Measurements from ENCODE around the gene LCE2A.
"Not testable (repeated sequence)": the region's sequence is repeated elsewhere in the genome, so short reads cannot be mapped to it uniquely, and the experiment has no call there.

Gene LCE2A

DNA sequence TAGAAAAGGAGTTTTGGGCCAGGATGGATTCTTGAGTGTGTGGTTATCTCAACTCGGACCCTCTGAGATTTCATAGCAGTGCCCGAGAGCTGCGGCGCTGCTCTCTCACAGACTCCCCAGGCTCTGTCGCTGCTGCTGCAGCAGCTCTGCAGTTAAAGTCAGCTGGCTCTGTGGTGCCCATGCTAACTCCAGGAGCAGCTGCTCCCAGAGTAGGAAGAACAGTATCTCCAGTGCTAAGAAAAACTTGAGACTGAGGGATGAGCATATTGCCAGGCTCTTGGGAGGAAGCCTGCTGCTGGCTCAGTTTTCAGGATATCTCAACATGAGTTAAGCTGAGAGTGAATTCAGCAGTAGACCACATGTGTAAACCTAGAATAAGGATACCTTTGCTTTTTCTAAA, 30.5 kb upstream of the LCE2A start:
- DNase-seq (ENCODE audit: insufficient read length, low spot score) (no peak), FAIRE-seq (no peak)
- TF ChIP-seq, protein P1, sequence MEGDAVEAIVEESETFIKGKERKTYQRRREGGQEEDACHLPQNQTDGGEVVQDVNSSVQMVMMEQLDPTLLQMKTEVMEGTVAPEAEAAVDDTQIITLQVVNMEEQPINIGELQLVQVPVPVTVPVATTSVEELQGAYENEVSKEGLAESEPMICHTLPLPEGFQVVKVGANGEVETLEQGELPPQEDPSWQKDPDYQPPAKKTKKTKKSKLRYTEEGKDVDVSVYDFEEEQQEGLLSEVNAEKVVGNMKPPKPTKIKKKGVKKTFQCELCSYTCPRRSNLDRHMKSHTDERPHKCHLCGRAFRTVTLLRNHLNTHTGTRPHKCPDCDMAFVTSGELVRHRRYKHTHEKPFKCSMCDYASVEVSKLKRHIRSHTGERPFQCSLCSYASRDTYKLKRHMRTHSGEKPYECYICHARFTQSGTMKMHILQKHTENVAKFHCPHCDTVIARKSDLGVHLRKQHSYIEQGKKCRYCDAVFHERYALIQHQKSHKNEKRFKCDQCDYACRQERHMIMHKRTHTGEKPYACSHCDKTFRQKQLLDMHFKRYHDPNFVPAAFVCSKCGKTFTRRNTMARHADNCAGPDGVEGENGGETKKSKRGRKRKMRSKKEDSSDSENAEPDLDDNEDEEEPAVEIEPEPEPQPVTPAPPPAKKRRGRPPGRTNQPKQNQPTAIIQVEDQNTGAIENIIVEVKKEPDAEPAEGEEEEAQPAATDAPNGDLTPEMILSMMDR (IDR thresholded peaks at IDR 0.05; ENCODE audit: insufficient read depth, missing control alignments) = no peak

DNA sequence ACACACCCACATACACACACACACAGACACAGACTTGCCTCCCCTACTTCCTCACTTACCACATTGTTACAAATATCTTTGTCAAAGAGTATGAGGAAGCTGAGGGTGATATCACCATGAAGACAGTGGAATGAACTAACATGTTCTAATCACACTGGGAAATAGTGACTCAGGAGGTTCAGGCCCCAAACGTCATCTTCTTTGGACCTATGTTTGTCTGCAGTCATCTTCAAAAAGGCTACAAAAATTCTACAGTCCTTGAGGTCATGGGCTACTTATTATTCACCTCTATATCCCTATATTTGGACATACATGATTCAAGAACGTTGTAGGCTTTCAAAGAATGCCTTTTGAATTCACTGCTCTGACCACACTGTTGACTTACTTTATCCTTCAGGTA, 25.1 kb upstream of the LCE2A start:
- FAIRE-seq = no peak
- TF ChIP-seq, protein P1 (IDR thresholded peaks at IDR 0.05; ENCODE audit: insufficient read depth, missing control alignments) = no peak
- DNase-seq (ENCODE audit: insufficient read length, low spot score) = no peak

DNA sequence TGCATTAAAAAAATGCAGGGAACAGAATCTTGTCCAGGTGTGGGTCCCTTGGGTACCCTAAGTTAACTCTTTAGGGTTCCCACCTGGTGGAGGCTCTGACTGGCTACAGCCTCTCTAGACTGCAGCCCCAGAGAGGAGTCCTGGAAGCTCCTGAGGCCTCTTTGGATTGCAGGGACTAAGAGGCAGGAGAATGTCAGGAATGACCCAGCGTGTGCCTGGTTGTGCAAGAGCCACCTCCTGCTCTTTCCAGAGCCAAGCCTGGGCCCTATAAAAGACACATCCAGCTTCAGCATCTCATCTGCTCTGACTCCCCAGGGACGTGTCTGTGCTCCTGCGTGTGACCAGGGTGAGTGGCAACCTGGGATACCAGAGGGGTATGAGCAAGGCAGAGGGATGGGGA, 23.2 kb upstream of the LCE2A start, which contains the start of gene LCE2C:
Gene LCE2C, plus strand, starts transcription at position 297 of the 400 bp plus-strand sequence. CDS start 737 bp downstream, outside the sequence.
- DNase-seq (ENCODE audit: insufficient read length, low spot score); FAIRE-seq: not testable (repeated sequence)

DNA sequence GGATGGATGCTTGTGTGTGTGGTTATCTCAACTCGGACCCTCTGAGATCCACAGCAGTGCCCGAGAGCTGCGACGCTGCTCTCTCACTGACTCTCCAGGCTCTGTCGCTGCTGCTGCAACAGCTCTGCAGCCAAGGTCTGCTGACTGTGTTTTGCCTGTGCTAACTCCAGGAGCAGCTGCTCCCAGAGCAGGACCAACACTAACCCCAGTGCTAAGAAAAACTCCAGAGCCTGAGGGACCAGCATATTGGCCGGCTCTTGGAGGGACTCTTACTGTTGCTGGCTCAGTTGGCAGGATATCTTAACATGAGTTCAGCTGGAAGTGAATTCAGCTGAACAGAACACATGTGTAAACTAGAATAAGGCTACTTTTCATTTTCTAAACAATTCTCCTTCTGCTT, 18.7 kb upstream of the LCE2A start:
- FAIRE-seq = no peak
- TF ChIP-seq, protein P1 (IDR thresholded peaks at IDR 0.05; ENCODE audit: insufficient read depth, missing control alignments) = no peak
- DNase-seq (ENCODE audit: insufficient read length, low spot score) = no peak

DNA sequence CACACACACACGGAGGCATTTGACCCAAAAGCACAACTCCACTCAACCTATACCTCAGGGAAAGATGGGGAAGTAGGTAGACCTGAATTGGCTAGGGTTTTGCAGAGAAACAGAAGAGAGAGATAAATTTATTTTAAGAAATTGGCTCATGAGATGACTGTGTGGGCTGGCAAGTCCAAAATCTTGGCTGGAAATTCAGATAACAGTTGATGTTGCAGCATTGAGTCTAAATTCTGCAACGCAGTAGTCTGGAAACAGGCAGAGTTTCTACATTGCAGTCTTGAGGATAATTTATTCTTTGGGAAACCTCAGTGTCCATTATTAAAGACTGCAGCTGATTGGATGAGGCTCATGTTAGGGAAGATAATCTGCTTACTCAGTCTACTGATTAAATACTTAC, 16.5 kb upstream of the LCE2A start:
- TF ChIP-seq, protein P1 (IDR thresholded peaks at IDR 0.05; ENCODE audit: insufficient read depth, missing control alignments) = no peak
- DNase-seq (ENCODE audit: insufficient read length, low spot score) (no peak), FAIRE-seq (no peak)

DNA sequence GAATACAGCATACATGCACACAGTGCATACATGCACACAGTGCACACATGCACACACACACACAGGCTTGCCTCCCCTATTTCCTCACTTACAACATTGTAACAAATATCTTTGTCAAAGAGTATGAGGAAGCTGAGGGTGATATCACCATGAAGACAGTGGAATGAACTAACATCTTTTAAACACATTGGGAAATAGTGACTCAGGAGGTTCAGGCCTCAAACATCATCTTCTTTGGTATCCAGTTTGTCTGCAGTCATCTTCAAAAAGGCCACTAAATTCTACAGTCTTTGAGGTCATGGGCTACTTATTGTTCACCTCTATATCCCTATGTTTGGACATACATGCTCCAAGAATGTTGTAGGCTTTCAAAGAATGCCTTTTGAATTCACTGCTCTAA, 14.3 kb upstream of the LCE2A start:
- FAIRE-seq (no peak), DNase-seq (ENCODE audit: insufficient read length, low spot score) (no peak)
- TF ChIP-seq, protein P1 (IDR thresholded peaks at IDR 0.05; ENCODE audit: insufficient read depth, missing control alignments) = no peak

DNA sequence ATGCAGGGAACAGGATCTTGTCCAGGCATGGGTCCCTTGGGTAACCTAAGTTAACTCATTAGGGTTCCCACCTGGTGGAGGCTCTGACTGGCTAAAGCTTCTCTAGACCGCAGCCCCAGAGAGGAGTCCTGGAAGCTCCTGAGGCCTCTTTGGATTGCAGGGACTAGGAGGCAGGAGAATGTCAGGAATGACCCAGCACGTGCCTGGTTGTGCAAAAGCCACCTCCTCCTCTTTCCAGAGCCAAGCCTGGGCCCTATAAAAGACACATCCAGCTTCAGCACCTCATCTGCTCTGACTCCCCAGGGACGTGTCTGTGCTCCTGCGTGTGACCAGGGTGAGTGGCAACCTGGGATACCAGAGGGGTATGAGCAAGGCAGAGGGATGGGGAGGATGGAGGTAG, 12.3 kb upstream of the LCE2A start, which contains the start of gene LCE2B:
Gene LCE2B, plus strand, starts transcription at position 301 of the 400 bp plus-strand sequence. CDS start 721 bp downstream, outside the sequence.
- FAIRE-seq; DNase-seq (ENCODE audit: insufficient read length, low spot score): not testable (repeated sequence)

DNA sequence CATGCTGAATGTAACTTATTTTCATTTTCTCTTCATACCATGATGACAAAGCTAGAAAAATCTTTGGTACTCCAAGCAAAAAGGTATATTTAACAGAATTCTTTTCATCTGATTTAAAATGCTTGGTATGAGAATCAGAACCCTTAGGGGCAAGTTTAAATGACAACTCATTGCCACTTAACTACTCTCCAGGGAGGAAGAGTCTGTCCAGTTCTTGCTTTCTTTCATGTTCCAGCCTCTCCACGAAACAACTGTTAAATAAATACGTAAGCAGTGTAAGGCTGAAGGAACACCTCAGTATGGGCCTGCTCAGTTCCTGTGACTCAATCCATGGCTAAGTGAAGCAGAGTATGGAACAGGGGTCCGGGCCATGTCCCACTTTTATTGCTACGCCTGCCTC, 1.6 kb downstream of the LCE2A start:
- no peak for DNase-seq (ENCODE audit: insufficient read length, low spot score)
- FAIRE-seq = no peak
- TF ChIP-seq, protein P1 (IDR thresholded peaks at IDR 0.05; ENCODE audit: insufficient read depth, missing control alignments) = no peak

All from D721Med (cell line).